ENCODE measurements around the gene RPL36.

GRCh38 chr19:5669212-5669611, 20.9 kb upstream of the RPL36 start:
- TF ChIP-seq CTCF (IDR thresholded peaks at IDR 0.05; ENCODE audit: insufficient read depth, low read depth, low read length) (no peak), EZH2 (IDR thresholded peaks at IDR 0.05; ENCODE audit: insufficient read depth, low read length) (no peak)
